Ovary (tissue), 9 donors: ENCODE measurements around the gene USP6NL. TPM values are rescaled to one million over a fixed set of nuclear protein-coding genes. Genes with fewer than 3 reads are reported as not detected.

Experiments
- DNase-seq, 5 donors: peaks; one replicate each; pipeline ENCODE4 v3.0.0-alpha.2; 2019 to 2020
- H3K27ac ChIP-seq, 2 donors: fragments of 200-600 bp; one replicate each; pipeline versions ENCODE4 v1.5.1 to v1.8.0; 2019 to 2022
- H3K27me3 ChIP-seq: fragments of 200-600 bp; one replicate; pipeline ENCODE4 v1.8.0; 2022
- H3K36me3 ChIP-seq: fragments of 200-600 bp; sonication (generic); one replicate; pipeline ENCODE4 v1.5.1; 2019
- H3K4me1 ChIP-seq: one replicate; pipeline ENCODE4 v1.8.1; 2013; ENCODE audit warnings: mild to moderate bottlenecking, moderate library complexity; ENCODE audit not compliant: insufficient read depth
- H3K4me3 ChIP-seq: fragments of 200-600 bp; sonication (generic); one replicate; pipeline ENCODE4 v1.5.1; 2017
- H3K9me3 ChIP-seq, 2 donors: fragments of 200-600 bp in 1 of 2; sonication (generic) in 1 of 2; one replicate each; pipeline versions ENCODE4 v1.5.1 to v1.8.1; 2013 to 2019; ENCODE audit warnings: mild to moderate bottlenecking in 1 of 2, moderate library complexity in 1 of 2
- EP300 ChIP-seq: sonication (generic); formaldehyde crosslinking; IDR thresholded peaks from one replicate; pipeline ENCODE4 v1.6.1; 2017; ENCODE audit warnings: antibody characterized with exemption
- POLR2A ChIP-seq: fragments of 450-650 bp; IDR thresholded peaks from one replicate; pipeline ENCODE4 v1.6.1; 2017; ENCODE audit warnings: antibody characterized with exemption, mild to moderate bottlenecking, moderate library complexity
- whole genome bisulfite sequencing, 3 donors: extraction: QIAGEN DNeasy Blood & Tissue Kit in 1 of 3; methylation state at CpG; one replicate each; pipeline versions ENCODE4 v1.1.5 to v1.1.7; 2013 to 2017; 5-methylcytosine and 5-hydroxymethylcytosine counted together
- intact Hi-C, 4 donors: fragments of 100-400 bp; cut with DNase I; formaldehyde crosslinking; loops; one replicate each; pipeline versions ENCODE4 v1.11.0 to v1.15.1; 2022 to 2023
- polyA plus RNA-seq, 2 donors: library from polyadenylated mRNA; stranded (reverse); fragments of 200-250 nt in 1 of 2; fragments of 350-450 nt in 1 of 2; fragmentation: Illumina TruSeq in 1 of 2; extraction: RNeasy Lipid Tissue Mini Kit (QIAGEN cat#74804) in 1 of 2; gene quantifications; one replicate each; pipeline ENCODE4 v1.2.3, GENCODE V29; 2013 to 2014
- total RNA-seq, 7 donors: library from RNA; depleted of rRNA in 2 of 7; stranded (reverse); fragments of >200 nt in 2 of 7; fragmentation: NEBNext Ultra II Directional in 3 of 7; extraction: Animal tissue kit (Norgen Biotek cat#: 25700) in 3 of 7; gene quantifications; one replicate each; pipeline versions ENCODE4 v1.1.0 to v1.2.4, GENCODE V29; 2016 to 2023
- TF ChIP-seq, protein P1 (sequence below), 3 donors: fragments of 450-650 bp in 2 of 3; fragments of 200-600 bp in 1 of 3; IDR thresholded peaks; one replicate each; pipeline versions ENCODE4 v1.5.1 to v1.8.0; 2016 to 2022; ENCODE audit warnings: antibody characterized with exemption in 3 of 3, mild to moderate bottlenecking in 1 of 3
- donor health status: DM: no; HTN: no; CAD: no; lungs with moderate emphysema.
- donor health status: DM: no; HTN: no; CAD: no.
- donor health status: Bipolar disorder and iron deficiency.
- donor health status: DM: yes; HTN: yes; CAD: no.
- donor health status: DM: no; HTN: no; CAD: no.
- donor health status: DM: yes; HTN: yes; CAD: no.

The USP6NL gene
- total and polyA plus RNA-seq, 9 donors: 9.6 to 28.8 (median 16.3) TPM

DNA sequence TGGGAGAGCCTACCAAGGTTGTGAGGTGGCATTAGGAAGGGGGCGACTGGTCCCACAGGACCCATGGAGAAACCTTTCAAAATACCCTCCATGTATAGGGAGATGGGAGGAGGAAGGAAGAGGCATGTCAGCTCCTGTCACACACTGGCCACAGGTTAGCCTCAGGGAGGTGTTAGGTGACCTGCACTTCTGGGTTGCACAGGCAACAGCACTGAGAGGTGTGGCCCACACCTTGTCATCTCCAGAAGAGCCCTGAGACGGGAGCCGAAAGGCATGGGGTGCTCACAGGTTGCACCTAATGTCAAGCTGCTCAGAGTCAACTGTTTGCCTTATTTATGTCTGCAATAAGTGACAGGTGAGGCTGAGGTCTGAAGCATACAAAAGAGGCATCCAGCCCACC, 14.6 kb upstream of the USP6NL start:
- H3K27ac ChIP-seq: no peak overlapping the region
- H3K9me3 ChIP-seq: no peaks in the 10 kb centered on the region
- TF ChIP-seq EP300 (no peak), POLR2A (no peak)
- TF ChIP-seq, protein P1, sequence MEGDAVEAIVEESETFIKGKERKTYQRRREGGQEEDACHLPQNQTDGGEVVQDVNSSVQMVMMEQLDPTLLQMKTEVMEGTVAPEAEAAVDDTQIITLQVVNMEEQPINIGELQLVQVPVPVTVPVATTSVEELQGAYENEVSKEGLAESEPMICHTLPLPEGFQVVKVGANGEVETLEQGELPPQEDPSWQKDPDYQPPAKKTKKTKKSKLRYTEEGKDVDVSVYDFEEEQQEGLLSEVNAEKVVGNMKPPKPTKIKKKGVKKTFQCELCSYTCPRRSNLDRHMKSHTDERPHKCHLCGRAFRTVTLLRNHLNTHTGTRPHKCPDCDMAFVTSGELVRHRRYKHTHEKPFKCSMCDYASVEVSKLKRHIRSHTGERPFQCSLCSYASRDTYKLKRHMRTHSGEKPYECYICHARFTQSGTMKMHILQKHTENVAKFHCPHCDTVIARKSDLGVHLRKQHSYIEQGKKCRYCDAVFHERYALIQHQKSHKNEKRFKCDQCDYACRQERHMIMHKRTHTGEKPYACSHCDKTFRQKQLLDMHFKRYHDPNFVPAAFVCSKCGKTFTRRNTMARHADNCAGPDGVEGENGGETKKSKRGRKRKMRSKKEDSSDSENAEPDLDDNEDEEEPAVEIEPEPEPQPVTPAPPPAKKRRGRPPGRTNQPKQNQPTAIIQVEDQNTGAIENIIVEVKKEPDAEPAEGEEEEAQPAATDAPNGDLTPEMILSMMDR (IDR thresholded peaks at IDR 0.05): no peak
- no peaks in the 10 kb centered on the region for H3K4me1 ChIP-seq
- WGBS, 3 donors: 88 to 94% (median 90%) methylated on average over 3 of the region's 3 CpGs
- H3K4me3 ChIP-seq: no peak overlapping the region
- no peaks in the 10 kb centered on the region for H3K36me3 ChIP-seq
- no peaks in the 10 kb centered on the region for H3K27me3 ChIP-seq
- intact Hi-C loops: no loop called here
- no peak for DNase-seq

DNA sequence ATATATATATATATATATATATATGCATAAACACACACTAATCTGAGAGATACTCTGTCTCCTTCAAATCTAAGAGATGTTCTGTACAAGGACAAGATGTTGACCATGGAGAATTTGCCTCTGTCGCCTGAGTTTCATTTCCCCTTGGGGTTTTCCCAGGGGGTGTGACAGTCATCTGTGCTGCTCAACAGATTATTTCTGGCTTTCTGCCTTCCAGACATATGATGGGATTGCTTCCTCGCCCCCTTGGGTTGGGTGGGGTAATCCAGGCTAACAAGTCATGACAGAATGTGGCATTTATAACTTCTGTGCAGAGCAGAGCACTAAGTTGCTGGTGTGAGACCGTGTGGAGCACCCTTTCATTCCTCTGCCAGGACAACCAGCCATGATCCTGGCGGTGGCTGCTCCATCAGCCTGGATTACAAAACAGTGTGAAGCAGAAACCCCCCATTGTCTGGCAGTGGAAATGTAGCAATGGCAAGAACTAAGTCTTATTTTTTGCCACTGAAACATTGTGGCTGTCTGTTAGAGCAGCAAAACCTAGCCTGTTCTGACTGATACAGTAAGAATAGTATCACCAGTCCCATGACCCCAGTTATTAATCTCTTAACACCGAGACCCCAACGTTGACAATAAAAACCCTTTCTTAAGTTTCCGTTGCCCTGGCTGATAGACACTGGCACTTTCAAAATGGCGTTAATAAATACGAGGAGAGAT, 13.7 kb upstream of the USP6NL start:
- Histone ChIP-seq H3K36me3 (no peaks in the 10 kb centered on the region), H3K4me3 (no peak overlapping the region), H3K4me1 (no peaks in the 10 kb centered on the region), H3K9me3 (no peaks in the 10 kb centered on the region), H3K27me3 (no peaks in the 10 kb centered on the region), H3K27ac (no peak overlapping the region)
- 81 to 88% (median 86%) methylated on average over 9 of the region's 9 CpGs for WGBS, 3 donors
- TF ChIP-seq, protein P1 (IDR thresholded peaks at IDR 0.05): no peak
- TF ChIP-seq EP300 (no peak), POLR2A (no peak)
- no peak for DNase-seq
- intact Hi-C loops: no loop called here

DNA sequence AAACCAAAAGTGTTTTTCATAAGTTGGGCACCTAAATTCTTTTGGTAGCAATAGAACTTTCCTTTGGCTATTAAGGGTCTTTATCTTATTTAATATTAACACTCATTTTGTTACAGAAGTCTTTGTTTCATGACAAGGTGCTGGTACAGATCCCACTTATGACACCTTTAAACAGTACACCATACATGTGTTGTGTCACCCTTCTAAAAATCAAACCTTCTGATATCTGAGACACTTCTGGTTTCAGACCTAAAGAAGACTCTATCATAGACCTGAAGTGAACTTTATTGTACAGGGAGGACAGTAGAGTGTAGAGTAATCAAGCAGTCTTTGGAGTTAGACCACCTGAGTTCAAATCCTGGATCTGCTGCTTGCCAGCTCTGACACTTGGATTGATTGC, 5.8 kb upstream of the USP6NL start:
- Histone ChIP-seq H3K36me3 (no peaks in the 10 kb centered on the region), H3K27me3 (no peaks in the 10 kb centered on the region), H3K4me3 (no peak overlapping the region), H3K4me1 (no peaks in the 10 kb centered on the region), H3K9me3 (no peaks in the 10 kb centered on the region), H3K27ac (no peak overlapping the region)
- intact Hi-C loops: no loop called here
- TF ChIP-seq, protein P1 (IDR thresholded peaks at IDR 0.05): no peak
- no peak for TF ChIP-seq POLR2A
- TF ChIP-seq EP300: no peak
- no peak for DNase-seq

DNA sequence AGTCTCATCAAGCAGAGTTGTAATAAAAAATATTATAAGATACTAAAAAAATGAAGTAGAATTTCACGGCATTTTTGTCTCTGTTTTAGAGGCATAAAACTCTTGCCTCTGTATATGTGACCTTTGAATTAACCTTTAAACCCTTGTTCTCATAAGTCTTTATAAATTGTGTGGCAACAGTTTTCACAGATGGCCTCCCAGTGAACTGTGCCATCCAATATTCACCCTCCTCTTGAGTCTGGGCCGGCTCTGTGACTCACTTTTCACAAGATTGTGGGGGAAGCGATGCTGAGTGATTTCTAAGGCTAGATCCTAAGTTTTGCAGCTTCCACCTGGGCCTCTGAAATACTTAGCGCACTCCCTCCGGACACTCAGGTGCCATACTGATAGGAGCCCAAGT, 4.6 kb upstream of the USP6NL start:
- Histone ChIP-seq H3K27ac (no peak overlapping the region), H3K4me1 (no peaks in the 10 kb centered on the region), H3K4me3 (no peak overlapping the region), H3K36me3 (no peaks in the 10 kb centered on the region), H3K27me3 (no peaks in the 10 kb centered on the region), H3K9me3 (no peaks in the 10 kb centered on the region)
- TF ChIP-seq EP300 (no peak), POLR2A (no peak)
- TF ChIP-seq, protein P1 (IDR thresholded peaks at IDR 0.05): no peak
- no peak for DNase-seq
- 86 to 89% (median 89%) methylated on average over 5 of the region's 5 CpGs for WGBS, 3 donors
- intact Hi-C loops: no loop called here
